ENCODE measurements around the gene PPM1K. TPM values are rescaled to one million over a fixed set of nuclear protein-coding genes. Genes with fewer than 3 reads are reported as not detected.
A peak's percentile ranks its signal among the peaks of the same experiment; 100 is the strongest.

Gene PPM1K
- total and polyA plus RNA-seq, 12 donors = 4.1 to 53.5 (median 23.6) TPM

DNA sequence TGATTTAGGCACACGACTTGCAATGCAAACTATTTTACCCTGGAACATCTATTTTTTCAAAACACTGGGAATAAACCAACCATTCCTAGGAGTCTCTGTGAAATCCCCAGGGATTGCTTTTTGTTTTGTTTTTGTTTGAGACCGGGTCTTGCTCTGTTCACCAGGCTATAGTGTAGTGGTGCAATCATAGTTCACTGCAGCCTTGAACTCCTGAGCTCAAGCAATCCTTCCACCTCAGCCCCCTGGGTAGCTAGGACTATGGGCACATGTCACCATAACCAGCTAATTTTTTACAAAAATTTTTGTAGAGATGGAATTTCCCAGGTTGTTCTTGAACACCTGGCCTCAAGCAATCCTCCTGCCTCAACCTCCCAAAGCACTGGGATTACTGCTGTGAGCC, 37.8 kb downstream of the PPM1K start:
- Histone ChIP-seq H3K27me3 (no peaks in the 10 kb centered on the region), H3K9me3 (replicated peaks in 1 of 3) (no peaks in the 10 kb centered on the region), H3K36me3 (replicated peaks in 1 of 2) (no peaks in the 10 kb centered on the region), H3K27ac (no peak overlapping the region), H3K4me3 (no peak overlapping the region), H3K4me1 (replicated peaks in 1 of 2) (no peaks in the 10 kb centered on the region)
- DNase-seq = no peak
- no peak for TF ChIP-seq POLR2A (IDR thresholded peaks at IDR 0.05)
- TF ChIP-seq, protein P1, sequence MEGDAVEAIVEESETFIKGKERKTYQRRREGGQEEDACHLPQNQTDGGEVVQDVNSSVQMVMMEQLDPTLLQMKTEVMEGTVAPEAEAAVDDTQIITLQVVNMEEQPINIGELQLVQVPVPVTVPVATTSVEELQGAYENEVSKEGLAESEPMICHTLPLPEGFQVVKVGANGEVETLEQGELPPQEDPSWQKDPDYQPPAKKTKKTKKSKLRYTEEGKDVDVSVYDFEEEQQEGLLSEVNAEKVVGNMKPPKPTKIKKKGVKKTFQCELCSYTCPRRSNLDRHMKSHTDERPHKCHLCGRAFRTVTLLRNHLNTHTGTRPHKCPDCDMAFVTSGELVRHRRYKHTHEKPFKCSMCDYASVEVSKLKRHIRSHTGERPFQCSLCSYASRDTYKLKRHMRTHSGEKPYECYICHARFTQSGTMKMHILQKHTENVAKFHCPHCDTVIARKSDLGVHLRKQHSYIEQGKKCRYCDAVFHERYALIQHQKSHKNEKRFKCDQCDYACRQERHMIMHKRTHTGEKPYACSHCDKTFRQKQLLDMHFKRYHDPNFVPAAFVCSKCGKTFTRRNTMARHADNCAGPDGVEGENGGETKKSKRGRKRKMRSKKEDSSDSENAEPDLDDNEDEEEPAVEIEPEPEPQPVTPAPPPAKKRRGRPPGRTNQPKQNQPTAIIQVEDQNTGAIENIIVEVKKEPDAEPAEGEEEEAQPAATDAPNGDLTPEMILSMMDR (IDR thresholded peaks at IDR 0.05) = no peak
- 55 to 67% (median 64%) methylated on average over 2 of the region's 2 CpGs for WGBS, 4 donors
- intact Hi-C loops (cut with DNase I) = no loop called here

DNA sequence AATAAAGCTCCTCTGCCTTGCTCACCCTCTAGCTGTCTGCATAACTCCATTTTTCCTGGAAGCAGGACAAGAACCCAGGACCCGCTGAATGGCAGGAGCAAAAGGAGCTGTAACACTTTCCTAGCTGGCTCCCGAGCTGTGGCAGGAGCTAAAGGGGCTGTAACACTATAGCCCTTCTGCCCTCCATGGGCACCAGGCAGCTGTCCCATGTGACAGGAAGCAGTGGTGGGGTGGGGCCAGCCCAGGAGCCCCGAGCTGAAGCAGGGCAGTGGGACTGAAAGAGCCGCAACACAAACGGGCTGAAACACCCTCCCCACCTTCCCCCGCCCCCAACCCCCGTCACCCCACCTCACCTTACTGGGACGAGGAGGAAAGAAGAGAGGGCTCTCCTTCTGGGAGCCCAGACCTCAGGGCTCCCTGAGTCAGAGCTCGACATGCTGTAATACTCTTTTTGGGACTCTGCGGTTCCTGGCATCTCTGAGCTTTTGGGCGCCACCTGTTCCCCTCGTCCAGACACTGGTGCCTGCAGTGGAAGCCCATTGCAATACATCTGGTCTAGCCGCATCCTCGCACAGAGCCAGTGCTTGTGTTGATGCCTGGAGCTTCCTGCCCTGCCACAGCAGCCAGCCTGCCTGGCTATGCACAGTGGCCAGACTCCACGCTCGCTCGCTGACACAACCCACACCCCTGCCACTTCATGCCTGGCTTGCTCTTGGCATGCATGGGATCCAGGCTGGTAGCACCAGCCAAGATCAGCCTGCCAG, 39.4 kb downstream of the PPM1K start:
- no peaks in the 10 kb centered on the region for H3K9me3 ChIP-seq (replicated peaks in 1 of 3)
- 73 to 85% (median 77%) methylated on average over 7 to 17 of the region's 17 CpGs for WGBS, 4 donors
- H3K4me1 ChIP-seq (replicated peaks in 1 of 2) = no peaks in the 10 kb centered on the region
- no peaks in the 10 kb centered on the region for H3K36me3 ChIP-seq (replicated peaks in 1 of 2)
- no peak for DNase-seq
- intact Hi-C loops (cut with DNase I) = no loop called here
- no peak overlapping the region for H3K27ac ChIP-seq
- no peak overlapping the region for H3K4me3 ChIP-seq
- TF ChIP-seq, protein P1 (IDR thresholded peaks at IDR 0.05) = no peak
- TF ChIP-seq POLR2A (IDR thresholded peaks at IDR 0.05) = no peak
- H3K27me3 ChIP-seq = no peaks in the 10 kb centered on the region

DNA sequence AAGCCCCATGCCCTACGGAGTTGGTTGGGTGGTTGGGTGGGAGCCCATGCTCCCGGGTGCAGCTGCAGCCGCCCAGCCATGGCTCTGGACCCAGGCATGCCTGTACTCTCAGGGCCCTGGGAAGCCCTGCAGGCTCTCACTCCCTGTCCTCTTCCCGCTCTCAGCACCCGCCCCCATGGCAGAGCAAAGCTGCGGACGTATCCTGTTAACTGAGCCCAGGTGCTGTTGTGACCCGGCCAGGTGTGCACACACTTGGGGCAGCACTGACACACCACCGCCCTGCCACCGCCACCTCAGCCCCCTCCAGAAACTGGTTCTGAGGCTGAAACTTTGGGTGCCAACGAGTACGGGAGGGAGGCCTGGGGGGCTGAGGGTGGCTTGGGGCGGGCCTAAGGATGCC, 40.3 kb downstream of the PPM1K start:
- TF ChIP-seq, protein P1 (IDR thresholded peaks at IDR 0.05) = no peak
- no peak for TF ChIP-seq POLR2A (IDR thresholded peaks at IDR 0.05)
- DNase-seq = no peak
- no peaks in the 10 kb centered on the region for H3K27me3 ChIP-seq
- no peaks in the 10 kb centered on the region for H3K9me3 ChIP-seq (replicated peaks in 1 of 3)
- 87 to 100% (median 88%) methylated on average over 1 to 13 of the region's 13 CpGs; no CpG with 5 or more reads in 1 of the 4 donors for WGBS, 4 donors
- no peak overlapping the region for H3K4me3 ChIP-seq
- H3K4me1 ChIP-seq (replicated peaks in 1 of 2) = no peaks in the 10 kb centered on the region
- H3K27ac ChIP-seq = no peak overlapping the region
- H3K36me3 ChIP-seq (replicated peaks in 1 of 2) = no peaks in the 10 kb centered on the region
- intact Hi-C loops (cut with DNase I) = no loop called here

DNA sequence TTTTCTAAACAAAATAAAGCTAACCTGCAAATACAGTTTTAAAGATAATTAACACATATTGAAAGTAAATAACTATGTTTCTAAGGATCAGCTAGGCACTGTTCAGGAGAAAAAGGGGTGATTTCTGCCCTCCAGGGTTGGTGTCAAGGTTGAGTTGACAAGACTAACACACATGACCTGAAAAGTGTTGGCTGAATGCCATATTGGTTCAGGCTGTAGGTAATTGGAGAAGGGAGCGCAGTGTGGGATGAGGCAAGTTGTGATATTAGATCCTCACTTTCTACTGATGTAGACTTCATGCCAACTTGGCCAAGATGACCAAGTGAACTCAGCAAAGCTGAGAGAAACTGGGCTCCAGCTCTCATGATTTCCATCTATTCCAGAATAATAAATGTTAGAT, 42.2 kb downstream of the PPM1K start:
- Histone ChIP-seq H3K36me3 (replicated peaks in 1 of 2) (no peaks in the 10 kb centered on the region), H3K9me3 (replicated peaks in 1 of 3) (no peaks in the 10 kb centered on the region), H3K27me3 (no peaks in the 10 kb centered on the region), H3K4me3 (no peak overlapping the region), H3K4me1 (replicated peaks in 1 of 2) (no peaks in the 10 kb centered on the region), H3K27ac (no peak overlapping the region)
- 94 to 100% (median 96%) methylated on average over 1 of the region's 1 CpG for WGBS, 4 donors
- intact Hi-C loops (cut with DNase I) = no loop called here
- DNase-seq = no peak
- no peak for TF ChIP-seq POLR2A (IDR thresholded peaks at IDR 0.05)

DNA sequence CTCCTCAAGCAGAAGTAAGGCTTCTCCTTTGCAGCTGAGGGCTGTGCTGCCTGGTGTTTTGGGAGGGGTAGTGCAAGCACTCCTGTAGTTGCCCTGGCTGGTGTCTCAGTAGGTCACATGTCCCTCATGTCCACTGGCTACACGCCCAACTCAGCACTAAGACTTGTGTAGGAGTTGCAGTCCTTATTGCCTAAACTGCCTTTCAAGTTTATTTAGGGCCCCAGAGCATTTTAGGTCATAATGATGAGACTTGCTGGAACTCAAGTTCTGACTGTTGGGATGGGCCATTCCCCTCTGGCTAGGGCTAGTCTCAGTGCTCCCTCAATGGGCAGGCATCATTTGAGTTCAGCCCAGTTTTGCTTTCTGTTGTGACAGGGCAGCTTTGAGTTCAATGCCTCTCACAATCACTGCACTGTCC, 44.1 kb downstream of the PPM1K start:
- no peaks in the 10 kb centered on the region for H3K36me3 ChIP-seq (replicated peaks in 1 of 2)
- peaks cover 0 to 7% (median 0%) of the 10 kb centered on the region in 3 donors for H3K9me3 ChIP-seq (replicated peaks in 1 of 3)
- H3K27ac ChIP-seq = no peak overlapping the region
- no peaks in the 10 kb centered on the region for H3K27me3 ChIP-seq
- intact Hi-C loops (cut with DNase I) = no loop called here
- WGBS, 4 donors = 67 to 91% (median 77%) methylated on average over 1 of the region's 1 CpG
- H3K4me3 ChIP-seq = no peak overlapping the region
- peak; percentile 31 to 65 (median 50) for DNase-seq
- H3K4me1 ChIP-seq (replicated peaks in 1 of 2) = no peaks in the 10 kb centered on the region
- no peak for TF ChIP-seq POLR2A (IDR thresholded peaks at IDR 0.05)
- TF ChIP-seq, protein P1 (IDR thresholded peaks at IDR 0.05) = no peak
